LNCaP clone FGC (cell line): ENCODE measurements around the gene SEC23A.
A peak's percentile ranks its signal among the peaks of the same experiment; 100 is the strongest.

ENCODE experiments used
- DNase-seq: peaks from one replicate; pipeline ENCODE4 v3.0.0-alpha.2; 2011; ENCODE audit warnings: low read depth
- H3K4me3 ChIP-seq: 2 replicates; pipeline ENCODE4 v1.5.1; 2011; ENCODE audit warnings: mild to moderate bottlenecking, low read depth, low read length, control low read depth
- TF ChIP-seq, protein P1 (sequence below): IDR thresholded peaks from 2 replicates; pipeline ENCODE4 v1.5.1; 2012; ENCODE audit warnings: mild to moderate bottlenecking; ENCODE audit not compliant: control insufficient read depth, insufficient read depth; ENCODE audit errors: extremely low read depth

SEC23A gene

DNA sequence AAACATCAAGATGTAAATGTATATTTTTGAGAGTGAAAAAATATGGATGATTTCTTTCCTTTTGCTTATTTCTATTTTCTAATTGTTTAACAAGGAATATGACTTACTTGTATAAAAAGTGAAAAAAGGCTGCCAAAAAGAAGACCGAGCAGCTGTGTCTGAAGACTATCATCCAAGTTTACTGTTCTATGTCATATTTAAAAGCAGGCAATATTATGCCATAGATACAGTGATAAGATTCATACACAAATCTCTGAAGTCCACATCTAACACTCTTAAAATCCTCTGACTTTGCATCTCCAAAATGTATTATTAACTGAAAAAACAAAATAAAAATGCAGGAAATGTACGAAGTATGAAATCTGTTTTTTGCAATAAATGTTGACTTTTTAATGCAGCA is 109.1 kb downstream of the SEC23A start:
- no peak overlapping the region for H3K4me3 ChIP-seq
- DNase-seq: no peak
- TF ChIP-seq, protein P1, sequence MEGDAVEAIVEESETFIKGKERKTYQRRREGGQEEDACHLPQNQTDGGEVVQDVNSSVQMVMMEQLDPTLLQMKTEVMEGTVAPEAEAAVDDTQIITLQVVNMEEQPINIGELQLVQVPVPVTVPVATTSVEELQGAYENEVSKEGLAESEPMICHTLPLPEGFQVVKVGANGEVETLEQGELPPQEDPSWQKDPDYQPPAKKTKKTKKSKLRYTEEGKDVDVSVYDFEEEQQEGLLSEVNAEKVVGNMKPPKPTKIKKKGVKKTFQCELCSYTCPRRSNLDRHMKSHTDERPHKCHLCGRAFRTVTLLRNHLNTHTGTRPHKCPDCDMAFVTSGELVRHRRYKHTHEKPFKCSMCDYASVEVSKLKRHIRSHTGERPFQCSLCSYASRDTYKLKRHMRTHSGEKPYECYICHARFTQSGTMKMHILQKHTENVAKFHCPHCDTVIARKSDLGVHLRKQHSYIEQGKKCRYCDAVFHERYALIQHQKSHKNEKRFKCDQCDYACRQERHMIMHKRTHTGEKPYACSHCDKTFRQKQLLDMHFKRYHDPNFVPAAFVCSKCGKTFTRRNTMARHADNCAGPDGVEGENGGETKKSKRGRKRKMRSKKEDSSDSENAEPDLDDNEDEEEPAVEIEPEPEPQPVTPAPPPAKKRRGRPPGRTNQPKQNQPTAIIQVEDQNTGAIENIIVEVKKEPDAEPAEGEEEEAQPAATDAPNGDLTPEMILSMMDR: no peak

DNA sequence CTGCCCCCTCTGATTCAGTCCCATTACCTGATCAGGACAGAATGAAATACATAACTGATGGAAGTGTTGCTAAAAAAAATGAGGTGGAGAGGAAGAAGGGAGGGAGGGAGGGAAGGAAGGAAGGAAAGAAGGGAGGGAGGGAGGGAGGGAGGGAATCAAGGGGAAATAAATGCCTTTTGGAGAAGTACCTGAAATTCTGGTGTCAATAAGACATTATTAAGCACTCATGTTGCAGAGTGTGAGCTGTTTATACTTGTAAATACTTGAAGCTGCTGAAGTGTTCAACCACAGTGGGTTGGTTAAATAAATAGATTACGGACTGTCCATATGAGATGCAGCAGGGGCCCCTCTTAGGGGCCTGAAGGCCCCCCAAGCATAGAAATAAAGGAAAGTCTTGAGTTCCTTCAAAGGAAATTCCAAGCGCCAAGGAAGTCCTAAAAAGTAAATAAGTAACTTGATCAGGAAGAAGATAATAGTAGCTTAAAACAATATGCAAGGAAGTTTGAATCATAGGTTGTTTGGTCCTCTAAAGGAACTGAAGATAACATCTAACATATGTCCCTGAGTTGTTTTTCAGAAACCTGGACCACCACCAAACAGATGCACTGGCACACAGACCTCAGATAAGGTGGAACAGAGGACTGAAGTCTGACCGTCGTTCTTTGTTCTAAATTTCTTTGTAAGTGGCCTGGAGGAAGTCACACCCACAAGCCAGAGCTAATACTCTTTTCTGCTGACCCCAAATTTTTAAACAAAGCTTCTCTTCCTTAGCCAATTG is 110.8 kb downstream of the SEC23A start:
- TF ChIP-seq, protein P1: no peak
- H3K4me3 ChIP-seq: no peak overlapping the region
- peak; percentile 33 for DNase-seq

DNA sequence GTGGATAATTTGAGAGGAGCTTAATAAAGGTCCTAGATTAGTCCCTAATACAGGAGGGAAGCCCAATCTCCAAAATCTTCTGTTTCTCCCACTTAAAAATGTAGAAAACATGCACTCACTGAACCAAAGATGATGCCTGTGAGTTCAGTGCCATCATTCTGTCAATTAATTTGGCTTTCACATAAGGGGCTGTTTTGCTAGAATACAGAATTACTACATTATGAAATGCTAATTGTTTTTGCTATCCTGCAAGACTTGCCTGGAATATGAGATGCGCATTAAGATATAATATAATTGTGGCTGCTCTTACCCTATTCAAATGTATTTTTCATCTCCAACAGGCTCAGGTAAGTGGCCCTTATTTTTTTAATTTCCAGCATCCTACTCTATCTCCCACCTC is 111.7 kb downstream of the SEC23A start:
- TF ChIP-seq, protein P1: no peak
- no peak for DNase-seq
- no peak overlapping the region for H3K4me3 ChIP-seq

DNA sequence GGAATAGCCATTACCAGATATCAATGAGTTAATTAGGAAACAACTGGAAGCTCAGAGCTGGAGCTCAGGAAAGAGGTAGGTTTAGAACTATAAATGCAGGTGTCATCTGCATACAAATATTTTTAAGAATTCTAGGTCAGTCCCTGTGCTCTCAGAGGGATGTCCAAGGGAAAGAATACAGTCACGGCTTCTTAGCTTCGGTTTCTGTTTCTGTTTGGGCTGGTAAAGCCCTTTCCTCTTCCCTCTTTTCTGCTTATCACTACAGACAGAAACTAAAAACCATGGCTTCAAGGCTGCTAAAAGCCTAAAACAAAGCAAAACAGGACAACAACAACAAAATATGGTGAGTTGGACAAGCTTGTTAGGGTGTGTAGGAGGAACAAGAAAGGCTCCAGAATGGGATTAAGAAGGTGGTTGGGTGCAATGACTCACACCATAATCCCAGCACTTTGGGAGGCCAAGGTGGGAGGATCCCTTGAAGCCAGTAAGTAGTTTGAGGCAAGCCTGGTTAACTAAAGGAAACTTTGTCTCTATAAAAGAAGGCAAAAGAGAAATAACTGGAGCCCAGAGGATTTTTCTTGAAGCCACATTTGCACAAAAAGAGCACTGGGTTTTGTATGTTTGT is 113.0 kb downstream of the SEC23A start:
- H3K4me3 ChIP-seq: no peak overlapping the region
- TF ChIP-seq, protein P1: no peak
- DNase-seq: no peak

DNA sequence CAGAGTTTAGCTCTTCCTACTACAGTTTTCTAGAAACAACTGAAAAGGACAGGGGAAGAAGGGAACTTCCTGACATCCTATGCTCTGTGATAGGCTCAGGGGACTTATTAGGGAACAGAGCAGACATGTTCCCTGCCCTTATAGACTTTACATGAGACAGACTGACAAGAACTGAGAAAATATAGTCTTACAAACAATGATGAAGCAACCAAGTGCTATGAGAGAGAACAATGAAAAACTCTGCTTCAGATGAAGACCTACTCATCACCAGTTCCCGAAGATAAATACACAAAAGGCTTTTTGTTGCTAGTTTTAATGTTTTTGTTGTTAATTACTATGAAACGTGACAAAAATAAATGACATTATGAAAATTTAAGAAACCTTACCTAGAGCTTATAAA is 115.3 kb downstream of the SEC23A start:
- TF ChIP-seq, protein P1: no peak
- DNase-seq: no peak
- H3K4me3 ChIP-seq: no peak overlapping the region

DNA sequence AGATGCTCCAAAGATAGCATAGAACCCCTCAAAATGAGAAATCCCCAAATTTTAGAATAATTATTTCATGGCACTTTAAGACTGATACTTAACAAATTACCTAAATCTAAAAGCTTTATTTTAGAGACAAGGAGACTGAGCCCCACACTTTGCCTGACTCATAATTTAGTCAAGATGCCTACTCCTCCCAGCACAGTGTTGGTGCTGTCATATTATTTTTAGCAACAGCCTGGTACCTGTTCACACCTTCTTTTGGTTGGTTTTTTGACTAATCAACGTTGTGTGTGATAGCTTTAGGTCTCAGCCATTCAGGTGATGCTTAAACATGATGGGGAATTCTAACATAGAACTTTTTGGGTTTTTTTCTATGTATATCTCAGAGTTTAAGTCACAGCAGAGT is 120.2 kb downstream of the SEC23A start:
- no peak for DNase-seq
- TF ChIP-seq, protein P1: no peak
- H3K4me3 ChIP-seq: no peak overlapping the region

DNA sequence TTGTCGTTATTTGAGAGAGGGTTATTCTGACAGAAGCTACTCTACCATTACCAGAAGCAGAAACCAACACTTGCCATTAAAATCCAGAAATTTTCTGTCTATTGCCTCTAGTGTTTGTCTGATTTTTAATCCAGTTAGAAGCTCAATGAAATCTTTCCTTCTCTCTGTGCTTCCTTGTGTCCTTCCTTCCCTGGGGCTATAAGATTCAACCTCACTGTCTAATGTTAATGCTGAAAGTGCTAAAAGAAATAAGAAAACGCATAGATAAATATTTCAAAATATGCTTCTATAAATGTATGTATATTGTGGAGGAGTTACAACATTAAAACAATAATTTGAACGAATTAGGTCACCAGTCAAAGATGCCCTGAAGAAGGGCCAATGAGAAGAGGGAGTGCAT is 120.8 kb downstream of the SEC23A start:
- no peak for DNase-seq
- no peak overlapping the region for H3K4me3 ChIP-seq
- TF ChIP-seq, protein P1: no peak
